GM23338 (cell line): ENCODE results near the gene RUNX1. TPM values are rescaled to one million over a fixed set of nuclear protein-coding genes. Genes with fewer than 3 reads are reported as not detected.

Source experiments
- ATAC-seq: fragments of 200-7000 bp; cut with Tn5 transposase; 3 replicates; pipeline ENCODE4 v1.9.1; 2020
- DNase-seq: peaks from one replicate; pipeline ENCODE4 v3.0.0-alpha.2; 2015; ENCODE audit warnings: low spot score
- H2AFZ ChIP-seq: fragments of 200-600 bp; sonication (generic); 2 replicates; pipeline ENCODE4 v1.8.0; 2016; ENCODE audit warnings: antibody characterized with exemption, mild to moderate bottlenecking, moderate library complexity
- H3F3A ChIP-seq: fragments of 200-600 bp; sonication (generic); replicated peaks from 2 replicates; pipeline ENCODE4 v1.8.0; 2017; ENCODE audit warnings: antibody characterized with exemption, mixed run types, low read depth
- H3K27ac ChIP-seq: fragments of 200-600 bp; sonication (generic); 2 replicates; pipeline ENCODE4 v1.6.1; 2016; ENCODE audit warnings: low read depth
- H3K27me3 ChIP-seq: fragments of 200-600 bp; sonication (generic); 2 replicates; pipeline ENCODE4 v1.8.0; 2016; ENCODE audit warnings: mild to moderate bottlenecking, mixed run types, moderate library complexity; ENCODE audit not compliant: insufficient read depth
- H3K36me3 ChIP-seq: fragments of 200-600 bp; sonication (generic); 2 replicates; pipeline ENCODE4 v1.8.0; 2016; ENCODE audit warnings: mild to moderate bottlenecking; ENCODE audit not compliant: insufficient read depth
- H3K4me1 ChIP-seq: fragments of 200-600 bp; sonication (generic); 2 replicates; pipeline ENCODE4 v1.8.0; 2016; ENCODE audit warnings: mild to moderate bottlenecking, moderate library complexity; ENCODE audit not compliant: insufficient read depth
- H3K4me2 ChIP-seq: fragments of 200-600 bp; sonication (generic); 2 replicates; pipeline ENCODE4 v1.7.1; 2017; ENCODE audit warnings: mixed run types
- H3K4me3 ChIP-seq: fragments of 200-600 bp; sonication (generic); 2 replicates; pipeline ENCODE4 v1.6.1; 2016; ENCODE audit warnings: mixed run types
- H3K79me2 ChIP-seq: fragments of 200-600 bp; sonication (generic); replicated peaks from 2 replicates; pipeline ENCODE4 v1.8.0; 2017; ENCODE audit warnings: mild to moderate bottlenecking; ENCODE audit not compliant: insufficient read depth
- H3K9me2 ChIP-seq: fragments of 200-600 bp; sonication (generic); 2 replicates; pipeline ENCODE4 v1.8.0; 2017; ENCODE audit not compliant: insufficient read depth
- H4K20me1 ChIP-seq: fragments of 200-600 bp; sonication (generic); replicated peaks from 2 replicates; pipeline ENCODE4 v1.8.0; 2017; ENCODE audit warnings: mild to moderate bottlenecking; ENCODE audit not compliant: insufficient read depth
- H3K27ac Mint-ChIP-seq: 2 replicates; pipeline ENCODE4 v1.8.0; 2020; ENCODE audit warnings: inconsistent platforms, mild to moderate bottlenecking, moderate library complexity, mixed read lengths
- H3K27me3 Mint-ChIP-seq: 3 replicates; pipeline ENCODE4 v1.8.0; 2022; ENCODE audit warnings: low read depth, mild to moderate bottlenecking, moderate library complexity, mixed read lengths, inconsistent platforms; ENCODE audit not compliant: insufficient read depth, poor library complexity
- H3K36me3 Mint-ChIP-seq: 3 replicates; pipeline ENCODE4 v1.8.0; 2021; ENCODE audit warnings: low read depth, mild to moderate bottlenecking, inconsistent platforms, moderate library complexity, mixed read lengths
- H3K4me1 Mint-ChIP-seq: 3 replicates; pipeline ENCODE4 v1.8.0; 2020; ENCODE audit warnings: mild to moderate bottlenecking, inconsistent platforms, mixed read lengths
- H3K4me3 Mint-ChIP-seq: 3 replicates; pipeline ENCODE4 v1.8.0; 2021; ENCODE audit warnings: moderate library complexity, mild to moderate bottlenecking, inconsistent platforms, mixed read lengths
- H3K9me3 Mint-ChIP-seq: 3 replicates; pipeline ENCODE4 v1.8.0; 2020; ENCODE audit warnings: moderate library complexity, mild to moderate bottlenecking, inconsistent platforms, mixed read lengths
- CREB1 ChIP-seq: fragments of 250-450 bp; sonication (Bioruptor Pico); IDR thresholded peaks from 2 replicates; pipeline ENCODE4 v1.5.0; 2020; ENCODE audit warnings: low read depth, mild to moderate bottlenecking, moderate library complexity
- ETS1 ChIP-seq: IDR thresholded peaks from 2 replicates; pipeline ENCODE4 v1.6.1; 2016; ENCODE audit warnings: antibody characterized with exemption
- EZH2 ChIP-seq: fragments of 200-600 bp; sonication (generic); IDR thresholded peaks from one replicate; pipeline ENCODE4 v1.8.0; 2017; ENCODE audit warnings: antibody characterized with exemption, mild to moderate bottlenecking, low read depth; ENCODE audit not compliant: unreplicated experiment
- EZH2phosphoT487 ChIP-seq: fragments of 200-600 bp; sonication (generic); IDR thresholded peaks from one replicate; pipeline ENCODE4 v1.8.1; 2018; ENCODE audit warnings: antibody characterized with exemption; ENCODE audit not compliant: unreplicated experiment
- JUNB ChIP-seq: IDR thresholded peaks from one replicate; pipeline ENCODE4 v1.6.1; 2016; ENCODE audit warnings: antibody characterized with exemption; ENCODE audit not compliant: unreplicated experiment
- NANOG ChIP-seq: IDR thresholded peaks from 2 replicates; pipeline ENCODE4 v1.6.1; 2016; ENCODE audit warnings: antibody characterized with exemption, borderline replicate concordance
- POLR2AphosphoS5 ChIP-seq: IDR thresholded peaks from 2 replicates; pipeline ENCODE4 v1.6.1; 2016; ENCODE audit warnings: antibody characterized with exemption, low read depth
- REST ChIP-seq: IDR thresholded peaks from one replicate; pipeline ENCODE4 v1.6.1; 2018; ENCODE audit warnings: antibody characterized with exemption; ENCODE audit not compliant: unreplicated experiment
- STAT1 ChIP-seq: IDR thresholded peaks from one replicate; pipeline ENCODE4 v1.6.1; 2016; ENCODE audit warnings: antibody characterized with exemption; ENCODE audit not compliant: unreplicated experiment
- ZNF114 ChIP-seq: fragments of 250-450 bp; sonication (Bioruptor Pico); IDR thresholded peaks from 2 replicates; pipeline ENCODE4 v1.5.0; 2020; ENCODE audit warnings: mild to moderate bottlenecking, moderate library complexity
- ZNF331 ChIP-seq: fragments of 250-450 bp; sonication (Bioruptor Pico); IDR thresholded peaks from 2 replicates; pipeline ENCODE4 v1.5.0; 2020; ENCODE audit warnings: low read depth, mild to moderate bottlenecking, moderate library complexity
- ZNF462 ChIP-seq: fragments of 250-450 bp; sonication (Bioruptor Pico); IDR thresholded peaks from 2 replicates; pipeline ENCODE4 v1.5.0; 2020; ENCODE audit warnings: mild to moderate bottlenecking, moderate library complexity
- polyA plus RNA-seq: library from polyadenylated mRNA; unstranded; fragments of >200 nt; fragmentation: Nextera tagmentation; extraction: Ambion mirVana; gene quantifications from 2 replicates; pipeline ENCODE4 v1.2.1, GENCODE V29; 2016
- total RNA-seq: library from RNA; depleted of rRNA; stranded (reverse); fragments of >200 nt; shearing (Covaris generic); gene quantifications from 2 replicates; pipeline ENCODE4 v1.2.3, GENCODE V29; 2014
- TF ChIP-seq, protein P1 (sequence below), 2 experiments: fragments of 200-600 bp in 1 of 2; sonication (generic) in 1 of 2; conservative IDR thresholded peaks; 2 replicates each; pipeline versions ENCODE4 v1.5.1 to v1.6.1; 2016 to 2017; ENCODE audit warnings: antibody characterized with exemption in 2 of 2, low read depth in 2 of 2, mild to moderate bottlenecking in 2 of 2, moderate library complexity in 1 of 2

The RUNX1 gene
- total and polyA plus RNA-seq, 2 experiments from 2014 or later: 0.29 to 1.1 TPM

DNA sequence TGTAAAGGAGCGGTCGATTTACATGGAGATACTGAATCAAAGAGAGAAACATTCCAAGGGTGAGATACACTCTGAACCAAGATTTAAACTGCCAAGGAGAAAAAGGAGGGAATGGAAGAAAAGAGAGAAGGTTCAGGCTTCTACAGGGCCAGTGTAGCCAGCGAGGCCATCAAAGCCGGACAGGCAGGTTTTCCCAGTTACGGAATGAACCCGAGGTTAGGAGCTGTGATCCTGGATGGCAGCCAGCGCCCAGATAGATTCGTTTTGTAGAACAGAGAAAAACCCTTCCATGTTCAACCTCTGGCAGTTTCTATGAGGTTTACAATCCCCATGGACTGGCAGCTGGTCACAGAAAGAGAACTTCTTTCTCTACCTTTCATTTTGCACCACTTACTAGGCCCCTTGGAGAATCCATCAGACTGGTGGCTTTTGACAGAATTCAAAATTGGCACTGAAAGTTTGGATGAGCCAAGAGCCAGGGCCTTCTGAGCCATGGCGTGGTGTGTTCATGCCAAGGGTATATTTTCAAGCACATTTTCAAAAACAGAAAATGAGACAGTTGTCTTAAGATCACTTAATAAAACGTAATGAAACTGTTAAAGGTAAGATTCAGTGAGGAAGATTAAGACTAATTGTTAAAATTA is 171.5 kb downstream of the RUNX1 start:
- H3K27ac Mint-ChIP-seq: no peak overlapping the region
- Histone ChIP-seq H3K27me3 (peaks cover 16% of the 10 kb centered on the region), H3K36me3 (no peaks in the 10 kb centered on the region), H3F3A (no peaks in the 10 kb centered on the region), H3K79me2 (no peaks in the 10 kb centered on the region), H4K20me1 (no peaks in the 10 kb centered on the region; the same call in 1 of the 2 replicates), H3K9me2 (no peaks in the 10 kb centered on the region), H3K4me2 (no peak overlapping the region), H3K4me1 (no peaks in the 10 kb centered on the region), H3K4me3 (no peak overlapping the region), H3K27ac (no peak overlapping the region), H2AFZ (no peak overlapping the region)
- no peaks in the 10 kb centered on the region for H3K36me3 Mint-ChIP-seq
- ATAC-seq (no peak), DNase-seq (no peak)
- TF ChIP-seq JUNB (no peak), ZNF114 (CRISPR knock-in tag) (no peak), ETS1 (no peak), CREB1 (CRISPR knock-in tag) (no peak), STAT1 (no peak), ZNF462 (CRISPR knock-in tag) (no peak), EZH2phosphoT487 (no peak), EZH2 (no peak), ZNF331 (CRISPR knock-in tag) (no peak), REST (no peak), POLR2AphosphoS5 (no peak), NANOG (no peak)
- TF ChIP-seq, protein P1, sequence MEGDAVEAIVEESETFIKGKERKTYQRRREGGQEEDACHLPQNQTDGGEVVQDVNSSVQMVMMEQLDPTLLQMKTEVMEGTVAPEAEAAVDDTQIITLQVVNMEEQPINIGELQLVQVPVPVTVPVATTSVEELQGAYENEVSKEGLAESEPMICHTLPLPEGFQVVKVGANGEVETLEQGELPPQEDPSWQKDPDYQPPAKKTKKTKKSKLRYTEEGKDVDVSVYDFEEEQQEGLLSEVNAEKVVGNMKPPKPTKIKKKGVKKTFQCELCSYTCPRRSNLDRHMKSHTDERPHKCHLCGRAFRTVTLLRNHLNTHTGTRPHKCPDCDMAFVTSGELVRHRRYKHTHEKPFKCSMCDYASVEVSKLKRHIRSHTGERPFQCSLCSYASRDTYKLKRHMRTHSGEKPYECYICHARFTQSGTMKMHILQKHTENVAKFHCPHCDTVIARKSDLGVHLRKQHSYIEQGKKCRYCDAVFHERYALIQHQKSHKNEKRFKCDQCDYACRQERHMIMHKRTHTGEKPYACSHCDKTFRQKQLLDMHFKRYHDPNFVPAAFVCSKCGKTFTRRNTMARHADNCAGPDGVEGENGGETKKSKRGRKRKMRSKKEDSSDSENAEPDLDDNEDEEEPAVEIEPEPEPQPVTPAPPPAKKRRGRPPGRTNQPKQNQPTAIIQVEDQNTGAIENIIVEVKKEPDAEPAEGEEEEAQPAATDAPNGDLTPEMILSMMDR (conservative IDR thresholded peaks at IDR 0.05; ENCODE audit: low read depth in 2 of 2): no peak
- H3K9me3 Mint-ChIP-seq: no peaks in the 10 kb centered on the region
- no peaks in the 10 kb centered on the region for H3K4me1 Mint-ChIP-seq
- no peaks in the 10 kb centered on the region for H3K27me3 Mint-ChIP-seq
- H3K4me3 Mint-ChIP-seq: no peak overlapping the region
